ENCODE results near the gene PDXDC1.
"Not testable (repeated sequence)": the region's sequence is repeated elsewhere in the genome, so short reads cannot be mapped to it uniquely, and the experiment has no call there.

The PDXDC1 gene

GRCh38 chr16:14973785-14974322, 972 bp upstream of the PDXDC1 start:
- not testable (repeated sequence) for DNase-seq (ENCODE audit: low read depth in 2 of 2, low spot score in 1 of 2)

- DNase-seq (ENCODE audit: low read depth in 2 of 2, low spot score in 1 of 2), result not testable (repeated sequence)
Measured at GRCh38 chr16:14974331-14974655, 533 bp upstream of the PDXDC1 start.

DNA sequence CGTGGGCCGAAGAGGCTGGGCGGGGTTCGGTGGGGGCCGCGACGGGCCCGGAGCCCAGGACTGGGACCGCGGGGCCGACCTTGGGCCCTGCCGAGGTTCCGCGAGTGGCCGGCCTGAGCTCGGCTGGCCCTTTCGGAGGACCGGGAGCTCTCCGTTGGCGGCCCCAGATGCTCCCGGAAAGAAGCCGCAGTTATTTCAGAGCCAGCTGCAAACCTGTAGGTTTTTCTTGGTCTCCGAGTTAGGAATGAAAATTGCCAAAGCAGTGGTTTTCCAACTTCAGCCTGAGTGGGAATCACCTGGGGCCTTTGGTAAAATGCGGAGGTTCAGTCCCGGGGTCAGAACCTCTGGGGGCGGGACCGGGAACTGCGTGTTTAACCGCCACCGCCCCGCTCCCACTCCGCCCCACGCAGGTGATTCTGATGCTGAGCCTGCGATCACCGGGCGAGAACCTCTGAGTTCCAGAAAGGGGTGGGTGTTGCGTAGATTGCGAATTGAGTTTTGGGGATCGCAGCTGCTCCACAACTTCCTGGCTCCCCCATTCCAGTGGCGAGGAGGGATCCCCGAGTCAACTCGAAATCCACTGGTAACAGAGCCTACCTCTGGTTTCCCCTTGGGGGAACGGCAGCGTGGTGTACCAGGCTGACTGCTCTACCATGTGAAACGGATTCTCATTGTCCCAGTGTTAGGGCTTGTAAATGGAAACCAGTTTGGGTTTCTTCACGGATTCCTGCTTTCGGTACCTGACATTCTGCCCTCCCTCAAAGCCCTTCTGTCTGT, 780 bp downstream of the PDXDC1 start:
- peak; percentile 15 to 34 for DNase-seq (ENCODE audit: low read depth in 2 of 2, low spot score in 1 of 2)

GRCh38 chr16:14976971-14977736, 2.3 kb downstream of the PDXDC1 start:
- not testable (repeated sequence) for DNase-seq (ENCODE audit: low read depth in 2 of 2, low spot score in 1 of 2)

DNA sequence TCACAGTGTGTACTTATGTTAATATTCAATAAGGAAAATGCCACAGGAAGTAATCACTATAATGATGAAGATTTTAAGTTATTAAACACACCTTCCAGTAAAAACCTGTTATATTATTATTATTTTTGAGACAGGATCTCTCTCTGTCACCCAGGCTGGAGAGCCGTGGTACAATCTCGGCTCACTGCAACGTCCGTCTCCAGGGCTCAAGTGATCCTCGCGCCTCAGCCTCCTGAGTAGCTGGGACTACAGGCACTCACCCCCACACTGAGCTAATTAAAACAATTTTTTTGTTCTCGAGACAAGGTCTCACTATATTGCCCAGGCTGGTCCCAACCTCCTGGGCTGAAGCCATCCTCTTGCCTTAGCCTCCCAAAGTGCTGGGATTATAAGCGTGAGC, 3.5 kb downstream of the PDXDC1 start:
- not testable (repeated sequence) for DNase-seq (ENCODE audit: low read depth in 2 of 2, low spot score in 1 of 2)

DNA sequence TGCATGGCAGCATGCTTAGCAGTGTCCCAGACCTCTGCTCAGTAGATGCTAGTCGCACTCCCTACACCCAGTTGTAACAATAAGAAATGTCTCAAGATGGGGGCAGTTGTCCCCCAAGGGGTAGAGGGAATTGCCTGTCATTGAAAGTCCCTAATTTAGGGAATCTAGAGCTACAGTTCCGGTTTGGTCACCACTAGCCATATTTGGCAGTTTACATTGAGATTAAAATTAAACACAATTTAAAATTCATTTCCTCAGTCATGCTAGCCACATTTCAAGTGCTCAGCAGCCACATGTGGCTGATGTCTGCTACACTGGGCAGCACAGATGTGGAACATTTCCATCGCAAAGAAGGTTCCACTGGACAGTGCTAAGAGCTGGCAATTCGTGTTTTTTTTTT, 4.1 kb downstream of the PDXDC1 start:
- not testable (repeated sequence) for DNase-seq (ENCODE audit: low read depth in 2 of 2, low spot score in 1 of 2)

- not testable (repeated sequence) for DNase-seq (ENCODE audit: low read depth in 2 of 2, low spot score in 1 of 2)
Measured at GRCh38 chr16:14981234-14981633, 6.4 kb downstream of the PDXDC1 start.

DNA sequence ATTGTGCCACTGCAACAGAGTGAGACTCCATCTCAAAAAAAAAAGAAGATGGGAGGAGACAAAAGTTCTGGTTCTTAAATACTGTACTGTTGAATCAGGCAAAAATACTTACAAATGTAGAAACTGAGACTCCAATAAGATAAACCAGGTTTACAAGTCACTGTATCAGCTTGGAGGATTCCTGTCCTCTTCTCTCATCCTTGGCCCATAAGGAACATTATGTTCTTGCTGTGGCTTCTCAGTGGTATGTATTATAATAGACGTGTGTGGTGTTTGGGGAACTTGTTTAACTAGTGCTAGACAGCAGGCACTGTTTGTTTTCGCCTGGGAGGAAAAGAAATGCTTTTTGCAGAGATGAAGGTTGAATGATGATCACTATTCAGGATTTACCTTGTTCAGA, 7.7 kb downstream of the PDXDC1 start:
- DNase-seq (ENCODE audit: low read depth in 2 of 2, low spot score in 1 of 2), result not testable (repeated sequence)

DNA sequence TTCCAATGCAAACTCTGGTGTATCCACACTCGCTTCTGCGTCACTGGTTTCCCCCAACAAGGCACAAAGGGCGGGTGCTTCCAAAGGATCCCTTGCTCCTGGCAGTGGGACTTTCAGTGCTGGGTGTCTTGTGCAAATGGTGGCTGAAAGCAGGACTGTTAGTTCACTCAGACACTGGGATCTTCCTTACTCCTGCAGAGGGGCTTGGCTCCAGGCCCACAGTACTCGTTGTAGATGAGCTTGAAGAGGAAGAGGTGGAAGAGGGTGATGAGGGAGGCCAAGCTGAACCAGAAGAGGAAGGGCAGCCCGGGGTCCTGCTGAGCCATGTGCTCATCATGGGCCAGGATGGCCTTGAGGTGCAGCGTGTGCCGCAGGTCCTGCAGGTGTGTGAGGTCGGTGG, 13.3 kb downstream of the PDXDC1 start:
- not testable (repeated sequence) for DNase-seq (ENCODE audit: low read depth in 2 of 2, low spot score in 1 of 2)

- not testable (repeated sequence) for DNase-seq (ENCODE audit: low read depth in 2 of 2, low spot score in 1 of 2)
Measured at GRCh38 chr16:14988661-14989191, 13.9 kb downstream of the PDXDC1 start.

GRCh38 chr16:14989291-14990281, 14.8 kb downstream of the PDXDC1 start:
- DNase-seq (ENCODE audit: low read depth in 2 of 2, low spot score in 1 of 2), result not testable (repeated sequence)

- not testable (repeated sequence) for DNase-seq (ENCODE audit: low read depth in 2 of 2, low spot score in 1 of 2)
Measured at GRCh38 chr16:14993277-14994151, 18.7 kb downstream of the PDXDC1 start.

DNA sequence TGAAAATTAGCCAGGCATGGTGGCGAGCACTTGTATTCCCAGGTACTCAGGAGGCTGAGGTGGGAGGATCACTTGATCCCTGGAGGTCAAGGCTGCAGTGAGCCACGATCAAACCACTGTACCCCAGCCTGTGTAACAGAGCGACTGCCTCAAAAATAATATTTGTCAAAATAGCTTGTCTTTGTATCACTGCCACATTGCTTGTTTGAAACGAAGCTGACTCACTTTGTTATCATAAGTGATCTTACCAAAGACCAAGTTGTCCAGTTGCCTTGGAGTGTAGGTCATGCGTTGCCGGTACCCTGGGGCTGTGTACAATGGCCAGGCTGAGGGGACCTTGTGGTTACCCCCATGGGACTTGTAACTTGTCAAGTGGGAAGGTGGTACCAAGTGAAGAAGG, 21.9 kb downstream of the PDXDC1 start:
- not testable (repeated sequence) for DNase-seq (ENCODE audit: low read depth in 2 of 2, low spot score in 1 of 2)

DNA sequence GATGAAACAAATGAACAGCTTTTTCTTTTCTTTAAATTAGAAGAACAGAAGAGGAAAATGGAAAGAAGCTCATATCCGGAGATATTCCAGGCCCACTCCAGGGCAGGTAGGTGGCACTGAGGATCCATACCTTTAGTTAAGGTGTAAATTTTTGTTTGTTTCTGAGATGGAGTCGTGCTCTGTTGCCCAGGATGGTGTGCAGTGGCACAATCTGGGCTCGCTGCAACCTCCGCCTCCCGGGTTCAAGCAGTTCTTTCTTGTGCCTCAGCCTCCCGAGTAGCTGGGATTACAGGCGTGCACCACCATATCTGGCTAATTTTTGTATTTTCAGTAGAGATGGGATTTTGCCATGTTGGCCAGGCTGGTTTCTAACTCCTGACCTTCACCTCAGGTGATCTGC, 23.5 kb downstream of the PDXDC1 start:
- not testable (repeated sequence) for DNase-seq (ENCODE audit: low read depth in 2 of 2, low spot score in 1 of 2)

- DNase-seq (ENCODE audit: low read depth in 2 of 2, low spot score in 1 of 2), result not testable (repeated sequence)
Measured at GRCh38 chr16:14999845-15000244, 25.0 kb downstream of the PDXDC1 start.

DNA sequence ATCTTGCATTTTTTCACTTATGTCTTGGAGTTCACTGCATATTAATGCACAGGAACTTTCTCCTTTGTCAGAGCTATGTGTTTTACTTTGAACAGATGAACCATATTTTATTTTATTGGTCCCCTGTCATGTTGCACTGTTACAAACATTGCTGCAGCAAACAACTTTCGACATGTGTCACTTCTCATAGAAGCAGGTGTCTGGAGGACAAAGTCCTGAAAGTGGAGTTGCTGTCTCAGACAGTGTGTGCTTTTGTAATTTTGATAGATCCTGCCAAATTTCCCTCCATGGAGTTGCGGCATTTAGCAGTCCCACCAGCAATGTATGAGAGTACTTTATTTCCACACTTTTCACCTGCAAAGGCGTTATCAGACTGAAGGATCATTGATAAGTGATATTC, 27.6 kb downstream of the PDXDC1 start:
- DNase-seq (ENCODE audit: low read depth in 2 of 2, low spot score in 1 of 2), result not testable (repeated sequence)

DNA sequence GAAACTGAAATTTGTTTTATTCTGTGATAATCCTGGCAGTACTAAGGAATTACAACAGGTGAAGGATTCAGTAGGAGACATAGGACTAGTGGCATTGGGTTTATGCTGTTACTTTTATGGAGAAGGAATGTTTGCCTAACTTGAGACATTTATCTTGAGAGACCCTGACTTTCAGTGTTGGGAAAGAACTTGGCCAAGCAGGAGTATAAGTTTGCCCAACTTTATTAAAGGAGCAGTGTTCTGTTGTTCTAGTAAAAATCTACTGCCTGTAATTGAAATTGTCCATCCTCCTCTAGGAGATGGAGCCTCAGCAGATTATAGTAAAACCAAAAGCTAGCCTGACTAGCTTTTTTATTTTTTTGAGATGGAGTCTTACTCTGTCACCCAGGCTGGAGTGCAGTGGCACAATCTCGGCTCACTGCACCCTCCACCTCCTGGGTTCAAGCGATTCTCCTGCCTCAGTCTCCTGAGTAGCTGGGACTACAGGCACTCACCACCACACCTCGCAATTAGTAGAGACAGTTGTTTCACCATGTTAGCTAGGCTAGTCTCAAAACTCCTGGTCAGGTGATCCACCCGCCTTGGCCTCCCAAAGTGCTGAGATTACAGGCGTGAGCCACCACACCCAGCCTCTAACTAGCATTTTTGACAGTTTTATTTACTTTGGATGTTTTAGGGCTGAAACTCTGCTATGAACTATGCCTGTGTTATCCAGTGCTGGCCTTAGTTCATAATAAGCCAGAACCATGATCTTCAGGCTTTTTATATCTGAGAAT, 30.7 kb downstream of the PDXDC1 start:
- DNase-seq (ENCODE audit: low read depth in 2 of 2, low spot score in 1 of 2), result not testable (repeated sequence)

DNA sequence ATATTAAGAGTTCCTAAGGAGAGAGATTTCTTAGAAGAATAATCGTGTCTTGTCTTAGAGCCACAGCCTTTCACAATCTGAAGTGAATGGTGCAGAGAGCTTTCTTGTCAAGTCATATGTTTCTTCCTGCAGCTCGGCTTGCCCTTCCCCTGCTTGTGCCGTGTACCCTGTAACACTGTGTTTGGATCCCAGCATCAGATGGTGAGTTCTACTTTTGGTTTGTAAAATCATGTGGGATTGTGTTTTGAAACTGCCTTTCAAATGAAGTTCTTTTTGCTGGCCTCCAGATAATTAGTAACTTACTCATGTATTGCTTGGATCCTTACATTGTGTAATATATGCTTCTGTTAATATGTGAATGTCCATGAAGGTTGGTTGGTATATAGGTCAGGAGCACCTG, 33.8 kb downstream of the PDXDC1 start:
- not testable (repeated sequence) for DNase-seq (ENCODE audit: low read depth in 2 of 2, low spot score in 1 of 2)

- not testable (repeated sequence) for DNase-seq (ENCODE audit: low read depth in 2 of 2, low spot score in 1 of 2)
Measured at GRCh38 chr16:15012941-15013340, 38.1 kb downstream of the PDXDC1 start.
